ENCODE results near the gene CHAT. TPM values are rescaled to one million over a fixed set of nuclear protein-coding genes. Genes with fewer than 3 reads are reported as not detected.

The CHAT gene
- polyA plus RNA-seq, 2 of the 4 experiments (the other 2 are of a cell fraction), result not detected

GRCh38 chr10:49688920-49689319 is 75.1 kb downstream of the CHAT start (continued):
- TF ChIP-seq HMGXB4 (CRISPR knock-in tag; IDR thresholded peaks at IDR 0.05; ENCODE audit: borderline replicate concordance) (no peak), JUNB (IDR thresholded peaks at IDR 0.05) (no peak), TFCP2L1 (CRISPR knock-in tag; IDR thresholded peaks at IDR 0.05) (no peak), MAFK (IDR thresholded peaks at IDR 0.05; ENCODE audit: partially characterized antibody) (no peak), HOXB13 (CRISPR knock-in tag; IDR thresholded peaks at IDR 0.05; ENCODE audit: low read depth) (no peak), FOXS1 (CRISPR knock-in tag; IDR thresholded peaks at IDR 0.05) (no peak)

- H3K4me3 ChIP-seq, result no peak overlapping the region
- no peaks in the 10 kb centered on the region for H3K9me3 ChIP-seq
- no peak for FAIRE-seq
- DNase-seq (ENCODE audit: low read depth in 1 of 2, low spot score in 1 of 2), result no peak
- no peak overlapping the region for H3K4me2 ChIP-seq
- H3K27ac ChIP-seq, result no peak overlapping the region
- ATAC-seq, result no peak
- ChIA-PET POLR2A (no interaction called here), CTCF (interaction anchor here (0.9 to 1.4 kb wide), 3 partner anchors 9 to 113 kb away, joined by 3 read pairs; no protein-coding TSS in a partner anchor)
- WGBS (ENCODE audit: missing lambda C conversion rate), result 52% methylated on average over 12 of the region's 12 CpGs
- TF ChIP-seq ELK1 (IDR thresholded peaks at IDR 0.05; ENCODE audit: low read depth, low read length) (no peak), PBX3 (IDR thresholded peaks at IDR 0.05) (no peak), RARB (CRISPR knock-in tag; IDR thresholded peaks at IDR 0.05) (no peak)
- H3K4me1 ChIP-seq, result no peaks in the 10 kb centered on the region
These were observed 76.2 kb downstream of the CHAT start for GRCh38 chr10:49689882-49690510.

- CTCF ChIA-PET, result interaction anchor here (0.7 to 1.4 kb wide), 5 partner anchors 8 to 112 kb away, joined by 3 read pairs; no protein-coding TSS in a partner anchor
- no peaks in the 10 kb centered on the region for H3K9me3 ChIP-seq
- H3K4me3 ChIP-seq, result no peak overlapping the region
- ATAC-seq (no peak), DNase-seq (ENCODE audit: low read depth in 1 of 2, low spot score in 1 of 2) (no peak), FAIRE-seq (no peak)
- POLR2A ChIA-PET, result no interaction called here
- TF ChIP-seq KDM1A (IDR thresholded peaks at IDR 0.05; ENCODE audit: low read depth), result no peak
- H3K4me2 ChIP-seq, result no peak overlapping the region
- H3K4me1 ChIP-seq, result no peaks in the 10 kb centered on the region
- 53% methylated on average over 12 of the region's 12 CpGs for WGBS (ENCODE audit: missing lambda C conversion rate)
- H3K27ac ChIP-seq, result no peak overlapping the region
These were observed 77.0 kb downstream of the CHAT start for GRCh38 chr10:49690698-49691356.

GRCh38 chr10:49691588-49691987 is 77.8 kb downstream of the CHAT start:
- no peak for FAIRE-seq
- Histone ChIP-seq H3K27ac (no peak overlapping the region), H3K4me3 (no peak overlapping the region), H3K4me2 (no peak overlapping the region), H3K4me1 (no peaks in the 10 kb centered on the region), H3K9me3 (no peaks in the 10 kb centered on the region)
- DNase-seq (ENCODE audit: low read depth in 1 of 2, low spot score in 1 of 2), result no peak
- ChIA-PET CTCF (interaction anchor here (1.3 kb wide), 1 partner anchor 98 kb away, joined by 3 read pairs; no protein-coding TSS in a partner anchor), POLR2A (no interaction called here)
- ATAC-seq, result no peak
- TF ChIP-seq ATOH8 (CRISPR knock-in tag; IDR thresholded peaks at IDR 0.05; ENCODE audit: low read depth), result no peak
- WGBS (ENCODE audit: missing lambda C conversion rate), result 27% methylated on average over 3 of the region's 9 CpGs

Measured in A549 (cell line).